H1 (cell line): ENCODE measurements around the gene SLC24A3.

Source experiments
- ASH2L ChIP-seq: fragments of 200-600, 300-600 bp; sonication (generic); IDR thresholded peaks from one replicate; pipeline ENCODE4 v1.7.1; 2017; ENCODE audit warnings: low read length
- BRCA1 ChIP-seq: IDR thresholded peaks from 2 replicates; pipeline ENCODE4 v1.6.1; 2012; ENCODE audit warnings: low read depth, low read length, improper control_type of control experiment
- CTCF ChIP-seq, 3 experiments: IDR thresholded peaks; 1 replicate in 2 of 3; 2 replicates in 1 of 3; pipeline versions ENCODE4 v1.5.1 to v1.6.1; 2011; ENCODE audit warnings: low read length in 3 of 3, mild to moderate bottlenecking in 3 of 3, inconsistent platforms in 2 of 3, low read depth in 1 of 3, moderate library complexity in 1 of 3; ENCODE audit not compliant: insufficient read depth in 1 of 3; ENCODE audit errors: control extremely low read depth in 1 of 3
- EP300 ChIP-seq, 2 experiments: IDR thresholded peaks; 1 replicate in 1 of 2; 2 replicates in 1 of 2; pipeline ENCODE4 v1.6.1; 2011 to 2012; ENCODE audit warnings: low read depth in 2 of 2, low read length in 2 of 2, mild to moderate bottlenecking in 2 of 2, borderline replicate concordance in 1 of 2, inconsistent platforms in 1 of 2, moderate library complexity in 1 of 2
- KDM1A ChIP-seq: fragments of 200-600, 300-600 bp; sonication (generic); IDR thresholded peaks from 2 replicates; pipeline ENCODE4 v1.7.1; 2016; ENCODE audit warnings: mild to moderate bottlenecking, low read length, borderline replicate concordance
- POLR2AphosphoS5 ChIP-seq: IDR thresholded peaks from 2 replicates; pipeline ENCODE4 v1.6.1; 2011; ENCODE audit warnings: low read depth, low read length
- SIN3A ChIP-seq, 2 experiments: IDR thresholded peaks in 1 of 2; conservative IDR thresholded peaks in 1 of 2; 2 replicates each; pipeline ENCODE4 v1.6.1; 2011 to 2012; ENCODE audit warnings: low read length in 2 of 2, improper control_type of control experiment in 1 of 2, low read depth in 1 of 2, mild to moderate bottlenecking in 1 of 2
- USF2 ChIP-seq: IDR thresholded peaks from 2 replicates; pipeline ENCODE4 v1.6.1; 2011; ENCODE audit warnings: low read length, improper control_type of control experiment
- YY1 ChIP-seq: IDR thresholded peaks from 2 replicates; pipeline ENCODE4 v1.6.1; 2011; ENCODE audit warnings: low read depth, mild to moderate bottlenecking, low read length

- TF ChIP-seq POLR2AphosphoS5, result no peak
- TF ChIP-seq ASH2L, result no peak
- no peak for TF ChIP-seq CTCF (IDR thresholded peaks at IDR 0.05; ENCODE audit: control extremely low read depth in 1 of 3, insufficient read depth in 1 of 3, low read depth in 1 of 3, low read length in 3 of 3)
- TF ChIP-seq KDM1A, result no peak
- no peak for TF ChIP-seq USF2
- TF ChIP-seq YY1, result no peak
- TF ChIP-seq SIN3A (conservative IDR thresholded peaks at IDR 0.05 in 1 of 2, IDR thresholded peaks at IDR 0.05 in 1 of 2; ENCODE audit: low read depth in 1 of 2, low read length in 2 of 2), result no peak
- TF ChIP-seq EP300 (IDR thresholded peaks at IDR 0.05; ENCODE audit: borderline replicate concordance in 1 of 2, low read depth in 2 of 2, low read length in 2 of 2), result no peak
- TF ChIP-seq BRCA1, result no peak
Observed at GRCh38 chr20:19268426-19268825, 56.0 kb downstream of the SLC24A3 start.
